ENCODE measurements around the gene PRICKLE2. TPM values are rescaled to one million over a fixed set of nuclear protein-coding genes. Genes with fewer than 3 reads are reported as not detected.

The PRICKLE2 gene, protein sequence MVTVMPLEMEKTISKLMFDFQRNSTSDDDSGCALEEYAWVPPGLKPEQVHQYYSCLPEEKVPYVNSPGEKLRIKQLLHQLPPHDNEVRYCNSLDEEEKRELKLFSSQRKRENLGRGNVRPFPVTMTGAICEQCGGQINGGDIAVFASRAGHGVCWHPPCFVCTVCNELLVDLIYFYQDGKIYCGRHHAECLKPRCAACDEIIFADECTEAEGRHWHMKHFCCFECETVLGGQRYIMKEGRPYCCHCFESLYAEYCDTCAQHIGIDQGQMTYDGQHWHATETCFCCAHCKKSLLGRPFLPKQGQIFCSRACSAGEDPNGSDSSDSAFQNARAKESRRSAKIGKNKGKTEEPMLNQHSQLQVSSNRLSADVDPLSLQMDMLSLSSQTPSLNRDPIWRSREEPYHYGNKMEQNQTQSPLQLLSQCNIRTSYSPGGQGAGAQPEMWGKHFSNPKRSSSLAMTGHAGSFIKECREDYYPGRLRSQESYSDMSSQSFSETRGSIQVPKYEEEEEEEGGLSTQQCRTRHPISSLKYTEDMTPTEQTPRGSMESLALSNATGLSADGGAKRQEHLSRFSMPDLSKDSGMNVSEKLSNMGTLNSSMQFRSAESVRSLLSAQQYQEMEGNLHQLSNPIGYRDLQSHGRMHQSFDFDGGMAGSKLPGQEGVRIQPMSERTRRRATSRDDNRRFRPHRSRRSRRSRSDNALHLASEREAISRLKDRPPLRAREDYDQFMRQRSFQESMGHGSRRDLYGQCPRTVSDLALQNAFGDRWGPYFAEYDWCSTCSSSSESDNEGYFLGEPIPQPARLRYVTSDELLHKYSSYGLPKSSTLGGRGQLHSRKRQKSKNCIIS
- total RNA-seq (not detected), polyA plus RNA-seq (not detected), total RNA-seq (0 to 0.13 (median 0) reads per million in 6 experiments)

DNA sequence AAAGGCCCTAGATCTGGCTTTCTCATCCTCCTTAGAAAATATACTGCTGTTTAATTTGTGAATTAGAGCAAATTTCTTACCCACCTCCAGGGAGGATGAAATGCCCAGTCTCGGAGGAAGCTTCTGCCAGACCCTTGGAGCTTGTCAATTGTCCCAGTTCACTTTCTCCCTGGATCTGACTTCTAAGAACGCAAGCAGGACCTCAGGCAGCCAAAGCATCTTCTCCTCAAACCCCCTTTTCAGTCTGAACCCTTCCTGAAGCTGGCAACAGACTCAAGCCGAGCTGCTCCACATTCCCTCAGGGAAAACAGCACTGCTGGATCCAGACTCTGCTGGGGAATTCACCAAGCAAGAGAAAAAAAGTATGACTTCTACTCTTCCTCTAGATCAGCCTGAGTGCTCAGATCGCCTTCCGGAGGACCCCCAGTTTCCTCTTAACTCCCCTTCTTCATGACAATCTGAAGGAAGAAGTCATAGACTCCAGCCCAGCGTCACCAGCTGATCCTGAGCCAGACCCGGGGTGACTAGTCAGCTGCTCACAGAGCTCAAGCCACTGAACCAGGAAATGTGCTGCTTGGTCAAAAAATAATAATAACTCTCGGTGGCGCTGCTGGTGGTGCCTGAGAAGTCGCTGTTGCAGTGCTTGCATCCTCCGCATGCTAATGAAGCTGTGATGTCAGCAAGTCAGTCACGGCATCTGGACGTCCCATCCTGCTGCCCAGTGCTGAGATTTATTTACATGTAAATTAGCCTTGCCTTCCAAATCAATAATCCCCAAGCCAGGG, at the start of gene PRICKLE2:
Gene PRICKLE2, minus strand, starts transcription at position 641 of the 785 bp plus-strand sequence. CDS start 26,539 bp downstream, outside the sequence.
- H3K4me1 Mint-ChIP-seq = no peaks in the 10 kb centered on the region
- peak within 1 kb of the TSS in 3 of 10 donors; percentile 1 to 12 (median 2) for H3K4me3 Mint-ChIP-seq
- H3K27ac Mint-ChIP-seq = peak within 1 kb of the TSS in 1 of 10 donors; percentile 16
- peaks cover 0 to 29% (median 8%) of the 10 kb centered on the region in 5 donors for H3K27me3 Mint-ChIP-seq
- DNase-seq (no peak), ATAC-seq (no peak)
- H3K36me3 Mint-ChIP-seq = no peaks in the 10 kb centered on the region
- POLR2A ChIA-PET = no interaction called here
- no peaks in the 10 kb centered on the region for H3K9me3 Mint-ChIP-seq

DNA sequence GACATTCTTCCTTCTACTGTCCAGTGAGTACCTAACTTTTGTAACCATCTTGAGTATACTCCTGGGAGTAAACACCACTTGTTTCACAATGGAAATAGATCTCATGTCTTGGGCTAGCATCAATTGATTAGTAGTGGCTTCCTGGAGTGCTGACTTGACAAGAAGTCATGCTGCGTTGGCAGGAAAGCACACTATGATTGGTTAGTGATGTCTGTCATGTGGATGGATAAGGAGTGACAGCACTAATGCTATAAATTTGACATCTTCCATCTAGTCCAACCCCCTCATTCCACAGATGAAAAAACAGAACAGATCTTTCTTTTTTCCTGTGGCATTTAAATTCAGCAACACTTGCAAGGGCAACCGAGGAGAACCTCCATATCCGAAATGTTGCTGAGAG, 47.6 kb upstream of the PRICKLE2 start:
- Mint-ChIP-seq H3K27ac (no peak overlapping the region), H3K9me3 (peaks cover 0 to 10% (median 2%) of the 10 kb centered on the region in 9 donors), H3K27me3 (peaks cover 9 to 45% (median 21%) of the 10 kb centered on the region in 5 donors), H3K4me3 (no peak overlapping the region), H3K4me1 (no peaks in the 10 kb centered on the region), H3K36me3 (no peaks in the 10 kb centered on the region)
- POLR2A ChIA-PET = no interaction called here
- ATAC-seq (no peak), DNase-seq (no peak)

DNA sequence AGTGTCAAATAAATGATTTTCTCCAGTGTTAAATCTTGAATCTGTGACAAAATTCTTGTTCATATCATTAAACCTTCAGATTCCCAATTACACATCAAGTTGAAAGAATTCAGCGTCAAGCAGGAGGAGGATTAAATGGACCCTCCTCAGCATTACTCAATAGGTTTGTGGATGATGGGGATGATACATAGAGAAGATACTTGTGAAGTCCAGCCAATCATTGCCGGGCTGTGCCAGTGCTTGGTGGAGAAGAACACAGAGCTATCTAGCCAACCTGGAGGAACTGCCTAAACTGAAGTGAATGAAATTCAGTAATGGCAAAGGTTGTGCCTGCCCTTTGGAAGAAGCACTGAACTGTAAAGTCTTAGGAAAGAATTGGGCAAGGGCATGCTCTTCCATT, 47.0 kb upstream of the PRICKLE2 start:
- no peak for ATAC-seq
- Mint-ChIP-seq H3K27ac (no peak overlapping the region), H3K36me3 (no peaks in the 10 kb centered on the region), H3K4me1 (no peaks in the 10 kb centered on the region), H3K4me3 (no peak overlapping the region), H3K27me3 (peaks cover 10 to 50% (median 21%) of the 10 kb centered on the region in 5 donors), H3K9me3 (peaks cover 0 to 10% (median 2%) of the 10 kb centered on the region in 9 donors)
- POLR2A ChIA-PET = no interaction called here
- no peak for DNase-seq

DNA sequence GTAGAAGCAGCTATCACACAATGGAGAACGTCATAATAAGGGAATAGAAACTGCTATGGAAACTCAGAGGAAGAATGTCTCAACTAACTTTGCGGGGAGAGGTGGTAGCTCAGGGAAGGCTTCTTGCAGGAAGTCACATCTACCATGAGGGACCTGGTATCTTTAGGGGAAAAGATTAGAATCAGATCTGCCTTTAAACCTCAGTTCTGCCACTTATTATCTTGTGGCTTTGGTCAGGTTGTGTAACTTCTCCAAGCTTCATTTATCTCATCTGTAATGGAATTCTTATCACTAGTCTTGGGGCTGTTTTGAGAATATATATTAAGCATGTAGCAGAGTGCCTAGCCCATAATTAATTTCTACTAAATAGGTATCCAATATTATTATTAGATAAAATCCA, 46.4 kb upstream of the PRICKLE2 start:
- DNase-seq (no peak), ATAC-seq (no peak)
- POLR2A ChIA-PET = no interaction called here
- Mint-ChIP-seq H3K4me1 (no peaks in the 10 kb centered on the region), H3K9me3 (peaks cover 0 to 10% (median 2%) of the 10 kb centered on the region in 9 donors), H3K4me3 (no peak overlapping the region), H3K27ac (no peak overlapping the region), H3K36me3 (no peaks in the 10 kb centered on the region), H3K27me3 (peaks cover 10 to 56% (median 24%) of the 10 kb centered on the region in 5 donors)

DNA sequence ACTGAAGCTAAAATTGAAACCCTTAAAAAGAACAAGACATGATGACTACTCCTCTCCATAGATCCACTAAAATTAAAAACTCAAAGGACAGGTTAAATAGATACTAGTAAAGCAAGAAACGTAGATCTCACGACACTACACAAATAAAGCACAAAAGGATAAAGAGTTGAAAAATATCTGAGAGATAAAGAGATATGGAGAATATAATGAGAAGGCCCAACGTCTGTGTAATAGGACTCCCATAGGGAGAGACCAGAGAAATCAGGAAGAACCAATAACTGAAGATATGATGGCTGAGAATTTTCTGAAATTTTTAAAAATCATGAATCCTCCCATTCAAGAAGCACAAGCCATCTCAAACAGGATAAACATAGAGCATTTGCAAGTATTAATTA, 45.6 kb upstream of the PRICKLE2 start:
- no peaks in the 10 kb centered on the region for H3K4me1 Mint-ChIP-seq
- no peak for DNase-seq
- H3K9me3 Mint-ChIP-seq = peaks cover 0 to 10% (median 2%) of the 10 kb centered on the region in 9 donors
- no peaks in the 10 kb centered on the region for H3K36me3 Mint-ChIP-seq
- no peak overlapping the region for H3K27ac Mint-ChIP-seq
- no peak overlapping the region for H3K4me3 Mint-ChIP-seq
- peaks cover 15 to 63% (median 27%) of the 10 kb centered on the region in 5 donors for H3K27me3 Mint-ChIP-seq
- POLR2A ChIA-PET = no interaction called here
- no peak for ATAC-seq

DNA sequence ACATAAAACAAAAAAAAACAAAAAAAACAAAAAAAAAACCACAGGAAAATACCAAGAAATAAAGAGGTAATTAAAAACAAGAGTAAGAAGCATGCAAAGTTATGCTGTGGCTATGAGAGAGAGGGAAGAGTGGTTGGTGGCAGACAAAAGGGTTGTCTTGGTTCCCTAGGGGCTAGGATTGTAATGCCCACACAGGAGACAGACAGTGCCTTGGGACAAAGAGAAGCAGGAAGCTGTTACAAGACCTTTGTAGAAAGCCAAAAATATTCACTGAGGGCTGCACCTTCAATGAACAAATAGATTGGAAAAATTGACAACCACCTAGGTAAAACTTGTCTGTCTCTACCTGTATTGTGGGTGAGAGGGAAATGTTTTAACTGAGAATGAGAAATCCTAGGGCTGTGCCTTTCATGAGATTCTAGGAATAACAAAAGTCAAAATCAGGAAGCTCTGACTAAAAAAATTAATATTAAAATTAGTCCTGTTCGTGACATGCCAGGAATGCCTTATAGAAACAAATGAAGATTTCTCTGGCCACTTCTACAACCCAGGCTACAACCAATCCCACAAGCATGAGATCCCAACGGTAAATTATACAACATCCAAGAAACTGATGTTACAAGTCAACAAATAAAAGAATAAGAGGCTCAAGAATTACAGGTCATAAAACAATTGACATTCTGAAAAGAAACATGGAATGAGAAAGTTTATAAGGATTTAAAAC, 45.0 kb upstream of the PRICKLE2 start:
- POLR2A ChIA-PET = no interaction called here
- ATAC-seq (no peak), DNase-seq (no peak)
- Mint-ChIP-seq H3K27ac (no peak overlapping the region), H3K27me3 (peaks cover 15 to 69% (median 28%) of the 10 kb centered on the region in 5 donors), H3K4me1 (no peaks in the 10 kb centered on the region), H3K4me3 (no peak overlapping the region), H3K36me3 (no peaks in the 10 kb centered on the region), H3K9me3 (peaks cover 0 to 10% (median 2%) of the 10 kb centered on the region in 9 donors)

DNA sequence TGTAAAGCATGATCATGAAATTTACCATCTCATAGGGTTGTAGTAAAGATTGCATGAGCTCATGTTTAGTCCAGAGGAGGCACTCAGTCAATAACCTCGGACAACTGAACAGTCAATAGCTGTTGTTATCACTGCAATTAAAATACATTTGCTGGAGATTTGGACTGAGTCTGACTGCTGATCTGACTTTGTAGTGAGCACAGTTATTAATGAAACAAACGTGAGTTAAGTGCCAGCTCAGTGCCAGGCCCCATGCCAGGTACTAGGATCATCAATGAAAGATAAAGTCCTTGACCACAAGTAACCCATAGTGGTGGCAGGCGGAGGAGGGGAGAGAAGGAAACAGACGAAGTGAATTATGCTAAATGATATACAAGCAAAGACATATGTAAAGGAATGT, 43.7 kb upstream of the PRICKLE2 start:
- DNase-seq (no peak), ATAC-seq (no peak)
- POLR2A ChIA-PET = no interaction called here
- Mint-ChIP-seq H3K4me1 (no peaks in the 10 kb centered on the region), H3K4me3 (no peak overlapping the region), H3K9me3 (peaks cover 0 to 10% (median 2%) of the 10 kb centered on the region in 9 donors), H3K27ac (no peak overlapping the region), H3K27me3 (peaks cover 15 to 74% (median 27%) of the 10 kb centered on the region in 5 donors), H3K36me3 (peaks cover 0 to 2% (median 0%) of the 10 kb centered on the region in 3 donors)

DNA sequence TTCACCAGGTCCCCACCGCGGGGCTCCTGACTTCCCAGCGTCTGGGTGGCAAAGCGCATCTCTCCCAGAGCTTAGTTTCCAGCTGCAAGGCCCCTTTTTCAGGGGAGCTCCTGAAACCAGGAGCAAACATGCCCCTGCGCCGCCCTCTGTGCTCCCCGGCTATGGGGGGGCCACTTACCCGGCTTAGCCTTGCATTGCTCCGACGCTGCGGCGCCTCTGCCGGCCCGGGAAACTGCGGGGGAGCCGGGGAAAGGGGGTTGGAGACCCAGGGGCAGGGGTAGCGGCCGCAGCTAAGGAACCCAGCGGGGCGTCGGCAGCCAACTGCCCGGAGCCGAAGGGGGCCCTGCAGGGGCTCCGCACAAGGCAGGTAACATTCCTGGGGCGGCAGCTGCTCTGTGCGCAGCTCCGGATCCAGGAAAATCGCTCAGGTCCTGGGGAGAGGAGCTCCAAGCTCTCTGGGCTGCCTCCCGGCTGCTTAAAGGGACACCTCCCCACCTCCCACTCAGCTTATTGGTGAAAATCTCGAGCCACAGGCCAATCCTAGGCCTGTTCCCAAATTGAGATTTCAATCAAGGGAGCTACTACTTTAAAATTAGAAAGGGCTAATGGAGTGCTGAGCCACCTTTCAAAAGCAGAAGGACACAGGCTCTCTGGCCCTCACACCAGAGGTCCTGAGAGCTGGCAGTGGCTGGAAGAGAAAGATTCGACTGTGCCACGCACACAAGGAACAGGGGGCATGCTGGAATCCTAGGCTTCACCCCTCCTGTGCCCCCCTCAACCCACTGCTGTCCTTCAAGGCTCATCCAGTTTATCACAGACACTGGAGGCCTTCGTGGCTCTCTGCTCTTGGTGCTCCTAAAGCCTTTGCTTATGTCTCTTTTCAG, 42.7 kb upstream of the PRICKLE2 start:
- no peaks in the 10 kb centered on the region for H3K4me1 Mint-ChIP-seq
- H3K27me3 Mint-ChIP-seq = peaks cover 19 to 74% (median 25%) of the 10 kb centered on the region in 5 donors
- H3K4me3 Mint-ChIP-seq = no peak overlapping the region
- DNase-seq (no peak), ATAC-seq (no peak)
- peak overlapping the region in 1 of 10 donors; percentile 6 for H3K27ac Mint-ChIP-seq
- POLR2A ChIA-PET = no interaction called here
- peaks cover 0 to 2% (median 0%) of the 10 kb centered on the region in 3 donors for H3K36me3 Mint-ChIP-seq
- peaks cover 0 to 10% (median 2%) of the 10 kb centered on the region in 9 donors for H3K9me3 Mint-ChIP-seq

DNA sequence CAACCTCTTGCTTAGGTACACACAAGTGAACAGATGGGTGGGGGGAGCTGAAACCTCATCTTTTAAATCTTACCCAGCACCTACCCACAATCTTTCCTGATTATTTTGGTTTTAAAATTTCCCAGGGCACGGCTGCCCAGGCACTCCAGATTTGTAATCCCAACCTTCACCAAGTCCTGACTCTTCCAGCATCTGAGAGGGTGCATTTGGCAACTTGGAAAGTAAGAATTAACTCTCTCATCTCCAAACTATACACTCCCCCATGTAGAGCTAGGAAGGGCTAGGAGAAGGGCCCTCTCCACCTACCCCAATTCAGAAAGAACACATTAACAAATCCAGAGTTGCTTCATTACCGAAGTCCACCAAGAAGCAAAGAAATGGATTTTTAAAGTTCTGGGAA, 41.7 kb upstream of the PRICKLE2 start:
- ATAC-seq (no peak), DNase-seq (no peak)
- H3K27ac Mint-ChIP-seq = no peak overlapping the region
- H3K27me3 Mint-ChIP-seq = peaks cover 20 to 83% (median 25%) of the 10 kb centered on the region in 5 donors
- POLR2A ChIA-PET = no interaction called here
- no peaks in the 10 kb centered on the region for H3K4me1 Mint-ChIP-seq
- peaks cover 0 to 10% (median 2%) of the 10 kb centered on the region in 9 donors for H3K9me3 Mint-ChIP-seq
- no peak overlapping the region for H3K4me3 Mint-ChIP-seq
- peaks cover 0 to 2% (median 0%) of the 10 kb centered on the region in 3 donors for H3K36me3 Mint-ChIP-seq

DNA sequence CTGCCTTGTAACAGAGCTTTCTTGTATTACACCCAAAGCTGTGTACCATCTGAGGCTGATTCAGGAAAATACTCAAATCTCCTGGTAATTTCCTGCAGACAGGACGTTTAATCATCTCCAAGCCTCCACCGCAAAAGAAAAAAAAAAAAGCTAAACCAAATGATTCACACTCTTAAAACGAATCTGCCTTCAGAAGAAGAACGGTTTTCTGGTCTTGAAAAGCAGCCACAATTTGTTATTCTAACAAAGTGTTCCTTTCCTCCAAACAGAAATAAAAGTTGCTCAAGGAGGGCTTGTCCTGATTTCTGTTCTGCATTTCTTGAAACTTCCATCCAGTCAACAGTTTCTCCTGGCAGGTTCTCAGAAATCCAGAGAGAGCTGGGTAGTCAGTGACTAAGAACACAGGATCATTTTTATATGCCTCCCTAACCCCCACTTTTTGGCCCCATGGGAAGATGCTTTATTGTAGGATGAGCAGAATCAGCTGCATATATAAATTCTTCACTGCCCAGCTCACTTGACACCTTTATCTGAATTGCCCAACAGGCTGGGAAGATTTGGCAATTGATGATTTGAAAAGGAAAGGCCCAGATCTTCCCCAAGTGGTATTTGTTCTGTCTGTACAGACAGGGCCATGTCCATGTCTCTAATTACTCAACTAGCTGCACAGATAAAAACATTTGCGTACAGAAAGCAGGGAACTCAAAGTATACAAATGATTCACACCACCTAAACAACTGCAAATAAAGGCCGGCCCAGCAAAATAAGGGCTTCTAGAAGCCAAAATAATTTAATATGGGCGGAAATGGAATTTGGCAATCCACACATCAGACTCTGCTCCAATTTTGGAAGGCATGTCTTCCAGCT, 41.0 kb upstream of the PRICKLE2 start:
- H3K4me3 Mint-ChIP-seq = no peak overlapping the region
- POLR2A ChIA-PET = no interaction called here
- H3K36me3 Mint-ChIP-seq = peaks cover 0 to 2% (median 0%) of the 10 kb centered on the region in 3 donors
- no peaks in the 10 kb centered on the region for H3K4me1 Mint-ChIP-seq
- ATAC-seq = no peak
- H3K27ac Mint-ChIP-seq = no peak overlapping the region
- DNase-seq = no peak
- peaks cover 0 to 10% (median 2%) of the 10 kb centered on the region in 9 donors for H3K9me3 Mint-ChIP-seq
- H3K27me3 Mint-ChIP-seq = peaks cover 20 to 89% (median 28%) of the 10 kb centered on the region in 5 donors
